AG04450 (cell line): ENCODE results near the gene TM7SF3. TPM values are rescaled to one million over a fixed set of nuclear protein-coding genes. Genes with fewer than 3 reads are reported as not detected.

Experiments
- CTCF ChIA-PET: fragments of 300-600, 350-600 bp; formaldehyde crosslinking; extraction: SDS; loops from one replicate; lab custom pipeline; 2022; ENCODE audit warnings: antibody characterized with exemption, inconsistent platforms; lab: Charles Lee
- POLR2A ChIA-PET: fragments of 350-600 bp; formaldehyde crosslinking; extraction: SDS; loops from one replicate; lab custom pipeline; 2021; ENCODE audit warnings: antibody characterized with exemption, inconsistent platforms; lab: Yijun Ruan, JAX
- DNase-seq: peaks from one replicate; pipeline ENCODE4 v3.0.0-alpha.2; 2011; ENCODE audit warnings: low read depth, low spot score
- H3K27ac ChIP-seq: one replicate; pipeline ENCODE4 v1.5.1; 2012; ENCODE audit warnings: low read depth, low read length, control low read depth
- H3K27me3 ChIP-seq: one replicate; pipeline ENCODE4 v1.6.0; 2012; ENCODE audit warnings: low read length; ENCODE audit not compliant: control insufficient read depth, insufficient read depth
- H3K4me3 ChIP-seq: 2 replicates; pipeline ENCODE4 v1.5.1; 2011; ENCODE audit warnings: mild to moderate bottlenecking, low read depth, low read length, control low read depth
- H3K9me3 ChIP-seq: 2 replicates; pipeline ENCODE4 v1.5.1; 2012; ENCODE audit warnings: low read length; ENCODE audit not compliant: control insufficient read depth, insufficient read depth
- CTCF ChIP-seq: IDR thresholded peaks from 2 replicates; pipeline ENCODE4 v1.5.1; 2011; ENCODE audit warnings: low read depth, low read length, control low read depth, inconsistent platforms
- polyA plus RNA-seq: library from polyadenylated mRNA; depleted of rRNA; stranded (reverse); fragments of >200 nt; gene quantifications from 2 replicates; pipeline ENCODE4 v1.2.3, GENCODE V29; 2011

The TM7SF3 gene
- polyA plus RNA-seq, 1 experiment = 116 TPM

- Histone ChIP-seq H3K9me3 (peaks cover 1% of the 10 kb centered on the region; the same call in 1 of the 2 replicates), H3K4me3 (no peak overlapping the region), H3K27me3 (no peaks in the 10 kb centered on the region), H3K27ac (no peak overlapping the region)
- DNase-seq = no peak
- no peak for TF ChIP-seq CTCF
- POLR2A ChIA-PET = no interaction called here
- CTCF ChIA-PET = no interaction called here
These were observed 60.2 kb downstream of the TM7SF3 start for GRCh38 chr12:26954027-26954426.

- POLR2A ChIA-PET = interaction anchor here (0.7 kb wide), 1 partner anchor 75 kb away, joined by 4 read pairs; no protein-coding TSS in a partner anchor
- Histone ChIP-seq H3K4me3 (no peak overlapping the region), H3K27me3 (no peaks in the 10 kb centered on the region), H3K27ac (no peak overlapping the region), H3K9me3 (peaks cover 3% of the 10 kb centered on the region; the same call in 1 of the 2 replicates)
- DNase-seq = no peak
- TF ChIP-seq CTCF = no peak
- CTCF ChIA-PET = no interaction called here
These were observed 60.7 kb downstream of the TM7SF3 start for GRCh38 chr12:26953447-26953846.

GRCh38 chr12:26948309-26948708 lies 65.9 kb downstream of the TM7SF3 start:
- POLR2A ChIA-PET = no interaction called here
- no peak for TF ChIP-seq CTCF
- CTCF ChIA-PET = no interaction called here
- H3K27me3 ChIP-seq = no peaks in the 10 kb centered on the region
- DNase-seq = no peak
- no peak overlapping the region for H3K4me3 ChIP-seq
- no peak overlapping the region for H3K27ac ChIP-seq
- peaks cover 6% of the 10 kb centered on the region for H3K9me3 ChIP-seq

- peaks cover 4% of the 10 kb centered on the region for H3K9me3 ChIP-seq
These were observed 73.0 kb downstream of the TM7SF3 start for GRCh38 chr12:26941215-26941594.

More at GRCh38 chr12:26941215-26941594, 73.0 kb downstream of the TM7SF3 start:
- no peak for TF ChIP-seq CTCF
- H3K4me3 ChIP-seq = no peak overlapping the region
- ChIA-PET POLR2A (no interaction called here), CTCF (no interaction called here)
- H3K27ac ChIP-seq = no peak overlapping the region
- H3K27me3 ChIP-seq = no peaks in the 10 kb centered on the region
- no peak for DNase-seq
